DMS153 treated with DMSO at 0.1 percent for 48 hours (cell line): ENCODE results near the gene JAK1.

Experiments
- DNase-seq: peaks from one replicate; lab custom pipeline; 2025; ENCODE audit not compliant: unreplicated experiment; lab: John Stamatoyannopoulos, UW

The JAK1 gene

DNA sequence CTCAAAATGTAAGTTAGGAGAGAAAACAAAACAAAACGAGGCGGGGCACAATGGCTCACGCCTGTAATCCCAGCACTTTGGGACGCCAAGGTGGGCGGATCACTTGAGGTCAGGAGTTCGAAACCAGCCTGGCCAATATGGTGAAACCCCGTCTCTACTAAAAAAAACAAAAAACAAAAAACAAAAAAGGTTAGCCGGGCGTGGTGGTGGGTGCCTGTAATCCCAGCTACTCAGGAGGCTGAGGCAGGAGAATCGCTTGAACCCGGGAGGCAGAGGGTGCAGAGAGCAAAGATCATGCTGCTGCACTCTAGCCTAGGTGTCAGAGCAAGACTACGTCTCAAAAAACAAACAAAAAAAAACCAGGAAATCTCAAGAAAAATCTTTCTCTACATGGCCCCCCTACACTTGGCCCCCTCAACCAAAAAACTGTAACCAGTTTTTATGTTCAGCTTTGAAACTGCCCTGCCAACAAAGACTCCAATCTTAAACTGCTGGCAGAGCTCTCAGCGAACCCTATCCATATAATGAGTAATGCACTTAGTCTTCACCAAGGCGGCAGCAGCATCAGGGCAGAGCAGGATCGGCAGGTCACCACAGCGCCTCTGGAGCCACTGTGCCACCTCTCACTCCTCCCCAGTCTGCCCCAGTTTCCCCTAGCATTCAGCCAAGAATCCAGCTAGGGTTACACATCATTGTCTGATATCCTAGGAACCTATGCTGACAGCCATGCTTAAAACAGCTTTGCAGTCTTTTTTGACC is 71.7 kb downstream of the JAK1 start:
- no peak for DNase-seq

- DNase-seq = no peak
Measured at GRCh38 chr1:64893921-64894320, 72.4 kb downstream of the JAK1 start.

DNA sequence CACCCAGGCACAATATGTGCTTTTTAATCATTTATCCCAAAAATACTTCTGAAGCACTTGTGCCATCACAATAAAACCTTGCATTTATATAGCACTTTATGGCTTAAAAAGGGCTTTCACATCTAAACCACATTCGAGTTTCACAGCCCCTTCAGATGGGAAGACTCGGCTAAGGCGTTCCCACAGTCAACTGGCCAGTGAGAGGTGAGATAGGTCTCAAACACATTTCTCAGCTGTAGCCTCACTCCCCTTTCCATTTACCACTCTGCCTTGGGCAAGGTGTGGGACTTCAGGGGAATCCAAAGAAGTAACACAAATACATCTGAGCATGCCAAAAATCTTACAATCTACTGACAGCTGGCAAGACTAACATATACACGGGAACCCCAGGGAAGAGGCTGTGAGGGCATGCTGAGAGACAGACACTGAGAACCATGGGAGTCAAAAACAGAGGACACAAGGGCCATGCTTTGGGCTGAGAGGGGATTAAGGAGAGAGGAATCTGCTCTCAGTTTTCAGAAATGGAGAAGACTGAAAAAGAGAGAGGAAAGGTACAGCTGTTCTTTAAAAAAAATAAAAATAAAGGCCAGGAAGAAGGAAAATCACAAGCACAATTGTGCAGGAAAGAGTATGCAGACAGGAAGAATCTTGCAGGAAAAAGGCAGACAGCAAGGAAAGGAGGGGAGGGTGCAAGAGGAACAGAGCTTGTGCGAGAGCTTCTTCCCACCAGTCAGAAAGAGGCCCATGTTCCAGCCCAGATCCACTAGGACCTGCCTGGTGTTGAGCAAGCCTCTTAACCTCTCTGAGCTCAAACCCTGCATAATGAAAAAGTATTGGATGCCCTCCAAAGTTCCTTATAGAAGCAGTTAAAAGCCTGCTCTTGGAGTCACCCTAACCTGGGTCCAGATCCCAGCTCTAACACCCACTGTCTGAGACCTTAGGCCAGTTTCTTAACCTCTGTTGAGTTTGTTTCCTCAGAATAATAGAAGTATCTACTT is 73.5 kb downstream of the JAK1 start:
- no peak for DNase-seq

- no peak for DNase-seq
Measured at GRCh38 chr1:64891448-64891825, 74.9 kb downstream of the JAK1 start.

DNA sequence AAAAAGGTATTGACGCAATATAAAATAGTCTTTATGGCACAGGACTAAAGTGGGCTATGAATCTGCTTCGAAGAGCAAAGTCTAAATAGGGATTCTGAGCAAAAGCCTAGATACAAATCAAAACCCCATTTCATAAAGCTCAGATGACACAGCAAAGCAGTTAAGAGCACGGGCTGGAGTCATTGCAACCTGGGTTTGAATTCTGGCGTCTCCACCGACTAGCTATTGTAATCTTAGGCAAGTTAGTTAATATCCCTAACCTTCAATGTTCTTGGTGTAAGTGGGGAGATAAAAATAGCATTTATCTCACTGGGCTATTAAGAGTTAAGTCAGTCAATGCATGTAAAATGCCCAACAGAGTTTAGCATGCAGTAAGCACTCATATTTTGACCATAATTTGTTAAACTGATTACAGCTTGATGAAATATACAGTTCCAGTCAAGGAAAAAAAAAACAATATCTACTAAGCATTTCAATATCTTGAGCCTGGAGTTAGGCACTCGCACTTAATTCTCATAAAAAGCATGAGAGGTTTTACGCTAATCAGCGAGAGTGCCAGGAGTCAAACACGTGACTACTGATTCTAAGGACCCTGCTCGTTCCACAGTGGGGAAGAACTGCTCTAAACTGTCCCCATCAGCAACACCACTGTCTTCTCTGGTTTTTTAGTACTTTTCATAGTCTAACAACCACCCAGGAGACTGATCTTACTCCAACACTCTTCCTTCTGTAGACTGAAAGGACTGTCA is 75.5 kb downstream of the JAK1 start:
- no peak for DNase-seq

GRCh38 chr1:64887689-64888217 is 78.6 kb downstream of the JAK1 start:
- DNase-seq = no peak

DNA sequence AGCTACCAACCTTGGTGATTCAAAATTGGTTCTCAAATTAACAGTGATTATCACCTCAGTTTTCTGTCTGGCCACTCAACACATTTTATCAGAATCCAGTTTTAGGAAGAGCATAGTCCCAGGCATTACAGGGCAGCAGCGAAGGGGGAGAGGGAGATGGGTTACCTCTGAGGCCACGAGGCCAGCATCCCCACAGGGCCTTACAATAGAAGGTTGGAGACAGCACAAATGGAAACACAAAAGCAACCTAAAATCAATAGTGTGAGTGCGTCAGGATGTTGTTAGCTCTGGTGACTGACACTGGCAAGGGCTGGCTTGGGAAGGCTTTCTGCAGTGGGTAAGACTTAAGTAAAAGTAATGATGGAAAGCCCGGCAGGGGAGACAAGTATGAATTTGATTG is 79.5 kb downstream of the JAK1 start:
- no peak for DNase-seq

DNA sequence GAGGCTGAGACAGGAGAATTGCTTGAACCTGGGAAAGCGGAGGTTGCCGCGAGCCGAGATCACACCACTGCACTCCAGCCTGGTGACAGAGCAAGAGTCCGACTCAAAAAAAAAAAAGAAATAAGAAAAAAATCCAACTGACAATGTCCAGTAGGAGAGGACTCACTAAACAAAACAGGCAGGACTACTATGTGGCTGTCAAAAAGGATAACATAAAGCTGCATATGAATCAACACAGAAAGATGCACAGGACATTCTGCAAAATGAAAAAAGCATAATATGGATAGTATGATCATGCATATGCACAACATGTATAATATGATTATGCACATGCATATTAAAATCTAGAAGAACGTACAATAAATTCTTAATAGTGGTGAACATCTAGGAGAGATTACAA is 80.7 kb downstream of the JAK1 start:
- DNase-seq = no peak

GRCh38 chr1:64884261-64885040 is 81.9 kb downstream of the JAK1 start:
- DNase-seq = no peak

DNA sequence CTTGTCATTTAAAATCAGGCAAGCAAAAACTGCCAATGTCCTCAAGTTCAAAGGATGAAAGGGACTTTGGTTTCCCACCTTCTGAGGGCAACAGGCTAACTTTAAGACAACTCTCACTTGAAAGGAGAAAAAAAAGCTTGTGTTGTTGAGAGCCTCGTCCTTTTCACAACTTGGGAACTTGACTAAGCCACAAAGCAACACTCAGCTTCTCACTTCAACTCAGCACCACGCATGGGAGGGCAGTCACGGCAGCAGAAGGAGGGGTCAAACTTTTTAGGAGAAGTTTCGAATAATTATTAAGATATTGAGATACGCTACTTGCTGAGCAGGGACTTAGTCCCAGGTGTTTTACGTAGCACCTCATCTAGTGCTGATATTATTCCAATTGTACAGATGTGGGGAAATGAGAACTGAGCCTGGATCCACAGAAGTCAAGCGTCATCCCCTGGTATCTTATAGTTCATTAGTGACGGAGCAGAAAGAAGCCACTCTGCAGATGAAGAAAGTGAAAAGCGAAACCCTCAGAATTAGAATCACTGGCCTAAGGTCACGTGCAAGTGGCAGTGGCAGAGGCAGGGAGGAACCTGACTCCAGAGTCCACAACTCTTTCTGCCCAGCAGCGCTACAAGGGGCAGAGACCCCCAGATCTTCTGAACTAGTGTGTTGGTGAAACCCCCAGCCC is 83.6 kb downstream of the JAK1 start:
- DNase-seq = no peak

DNA sequence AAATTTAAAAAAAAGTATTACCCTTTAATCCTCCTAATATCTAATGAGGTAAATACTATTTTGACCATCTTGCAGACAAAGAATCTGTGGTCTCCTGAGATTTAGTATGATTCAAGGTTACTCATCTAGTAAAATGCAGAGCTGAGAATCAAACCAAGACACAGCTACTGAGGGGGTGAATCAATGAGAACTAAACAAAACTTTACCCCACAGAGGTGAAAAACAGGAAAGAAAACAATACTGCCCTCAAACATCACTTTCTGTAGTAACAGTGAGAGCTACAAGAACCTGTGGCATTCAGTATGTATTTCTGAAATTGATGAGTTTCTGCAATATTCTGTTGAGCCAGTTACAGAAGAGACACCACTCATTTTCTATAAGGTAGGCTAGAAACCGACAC is 85.1 kb downstream of the JAK1 start:
- no peak for DNase-seq

- DNase-seq = no peak
Measured at GRCh38 chr1:64880449-64880848, 85.9 kb downstream of the JAK1 start.

GRCh38 chr1:64878931-64879611 is 87.3 kb downstream of the JAK1 start:
- DNase-seq = no peak

DNA sequence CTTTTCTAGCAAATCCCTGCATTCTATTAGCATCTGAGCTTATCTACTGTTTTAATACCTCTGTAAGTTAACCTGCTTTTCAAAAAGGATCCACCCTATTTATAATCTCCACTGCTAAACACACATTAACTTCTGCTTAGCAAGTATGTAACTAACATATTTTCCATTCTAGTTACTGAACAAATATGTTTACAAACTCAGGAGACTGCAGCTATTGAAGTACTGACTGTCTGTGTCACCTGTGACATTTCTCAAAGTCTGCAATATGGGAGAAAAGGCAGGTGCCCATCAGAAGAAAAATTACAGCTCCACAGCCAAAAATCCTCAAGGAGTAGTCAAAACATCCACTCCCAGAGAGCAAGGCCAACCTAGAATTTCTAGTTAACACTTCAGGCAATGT is 88.3 kb downstream of the JAK1 start:
- no peak for DNase-seq

- no peak for DNase-seq
Measured at GRCh38 chr1:64877598-64877997, 88.8 kb downstream of the JAK1 start.

DNA sequence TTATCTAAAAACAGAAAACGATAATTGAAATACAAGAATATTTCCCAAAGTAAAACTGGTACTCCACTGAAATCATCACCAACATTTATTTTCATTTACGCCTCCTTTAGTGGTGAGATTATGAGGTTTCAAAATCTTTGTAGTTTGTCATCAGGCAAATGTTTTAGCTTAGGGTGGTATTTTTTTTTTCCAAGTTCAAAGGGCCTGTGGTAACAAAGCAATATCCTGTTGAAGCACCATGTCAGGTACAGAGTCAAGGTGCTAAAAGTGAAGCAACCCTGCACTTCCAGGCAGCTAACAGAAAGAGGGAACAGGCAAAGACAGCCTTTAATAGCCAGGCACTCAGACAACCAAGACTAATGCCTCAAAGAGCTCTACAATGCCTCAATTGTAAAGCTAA is 89.2 kb downstream of the JAK1 start:
- no peak for DNase-seq

DNA sequence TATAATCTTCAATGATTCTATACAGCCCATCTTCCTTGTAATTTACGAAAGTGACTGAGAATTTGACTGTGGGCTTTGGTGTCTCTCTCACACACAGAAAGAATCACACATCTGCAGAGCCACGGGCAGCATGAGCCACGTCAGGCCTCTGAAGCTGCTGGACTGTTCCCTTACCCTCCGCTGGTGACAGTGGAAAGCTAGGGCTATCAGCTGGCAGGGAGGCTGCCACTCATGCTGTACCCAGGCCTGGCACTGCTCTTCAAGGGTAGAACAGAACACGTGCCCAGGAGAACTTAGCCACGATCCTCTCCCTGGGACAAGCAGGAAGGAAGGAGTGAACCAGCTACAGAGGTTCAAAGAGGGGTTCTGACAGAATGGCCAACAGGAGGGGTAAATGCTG is 90.7 kb downstream of the JAK1 start:
- no peak for DNase-seq

DNA sequence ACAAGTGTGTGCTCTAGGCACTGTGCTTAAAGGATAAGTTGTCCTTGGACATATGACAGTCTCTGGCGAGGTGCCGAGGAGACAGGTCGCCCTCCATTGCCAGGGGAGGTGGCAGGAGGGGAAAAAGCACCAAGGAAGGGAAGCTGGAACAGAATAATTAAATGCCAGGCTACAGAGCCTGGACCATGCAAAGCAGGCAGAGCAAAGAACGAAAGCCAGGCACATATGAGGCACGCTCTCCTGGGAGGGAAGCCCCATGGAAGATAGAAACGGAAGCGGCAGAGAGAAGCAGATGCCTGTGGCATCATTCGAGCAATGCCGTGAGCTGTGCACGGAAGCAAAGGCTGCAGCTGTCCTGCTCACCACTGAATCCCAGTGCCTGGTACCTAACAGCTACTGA is 91.2 kb downstream of the JAK1 start:
- DNase-seq = no peak

DNA sequence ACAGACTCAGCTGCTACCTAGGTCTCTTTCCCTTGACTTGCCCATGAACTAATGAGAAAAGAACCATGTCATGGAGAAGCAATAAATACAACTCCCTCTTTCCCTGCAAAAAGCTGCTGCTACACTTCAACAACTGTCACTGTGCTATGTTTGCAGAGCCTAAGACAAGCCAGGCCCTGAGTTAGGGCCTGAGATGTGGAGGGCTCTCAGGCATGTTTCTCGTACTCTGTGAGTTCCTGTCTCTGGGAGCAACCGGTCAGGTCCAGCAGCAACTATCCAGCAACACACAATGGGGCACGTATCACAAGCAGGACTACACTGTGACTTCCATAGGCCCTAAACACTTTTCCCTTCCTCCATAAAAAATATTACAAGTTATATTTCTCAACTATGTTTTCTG is 91.7 kb downstream of the JAK1 start:
- DNase-seq = no peak
